HG02885 (cell line): Measurements from ENCODE around the gene BEST3.
"Not testable (repeated sequence)": the region's sequence is repeated elsewhere in the genome, so short reads cannot be mapped to it uniquely, and the experiment has no call there.

Source experiments
- ATAC-seq: cut with Tn5 transposase; IDR thresholded peaks from one replicate; pipeline ENCODE4 v1.9.1; 2021; ENCODE audit warnings: mild to moderate bottlenecking; ENCODE audit not compliant: unreplicated experiment, poor library complexity

BEST3 gene

GRCh38 chr12:69610126-69610525, 89.0 kb downstream of the BEST3 start:
- no peak for ATAC-seq

- ATAC-seq = no peak
Measured at GRCh38 chr12:69608114-69608513, 91.0 kb downstream of the BEST3 start.

GRCh38 chr12:69604275-69604674, 94.8 kb downstream of the BEST3 start:
- not testable (repeated sequence) for ATAC-seq
